ENCODE data around the gene EIF3A. TPM values are rescaled to one million over a fixed set of nuclear protein-coding genes. Genes with fewer than 3 reads are reported as not detected.

EIF3A gene, protein sequence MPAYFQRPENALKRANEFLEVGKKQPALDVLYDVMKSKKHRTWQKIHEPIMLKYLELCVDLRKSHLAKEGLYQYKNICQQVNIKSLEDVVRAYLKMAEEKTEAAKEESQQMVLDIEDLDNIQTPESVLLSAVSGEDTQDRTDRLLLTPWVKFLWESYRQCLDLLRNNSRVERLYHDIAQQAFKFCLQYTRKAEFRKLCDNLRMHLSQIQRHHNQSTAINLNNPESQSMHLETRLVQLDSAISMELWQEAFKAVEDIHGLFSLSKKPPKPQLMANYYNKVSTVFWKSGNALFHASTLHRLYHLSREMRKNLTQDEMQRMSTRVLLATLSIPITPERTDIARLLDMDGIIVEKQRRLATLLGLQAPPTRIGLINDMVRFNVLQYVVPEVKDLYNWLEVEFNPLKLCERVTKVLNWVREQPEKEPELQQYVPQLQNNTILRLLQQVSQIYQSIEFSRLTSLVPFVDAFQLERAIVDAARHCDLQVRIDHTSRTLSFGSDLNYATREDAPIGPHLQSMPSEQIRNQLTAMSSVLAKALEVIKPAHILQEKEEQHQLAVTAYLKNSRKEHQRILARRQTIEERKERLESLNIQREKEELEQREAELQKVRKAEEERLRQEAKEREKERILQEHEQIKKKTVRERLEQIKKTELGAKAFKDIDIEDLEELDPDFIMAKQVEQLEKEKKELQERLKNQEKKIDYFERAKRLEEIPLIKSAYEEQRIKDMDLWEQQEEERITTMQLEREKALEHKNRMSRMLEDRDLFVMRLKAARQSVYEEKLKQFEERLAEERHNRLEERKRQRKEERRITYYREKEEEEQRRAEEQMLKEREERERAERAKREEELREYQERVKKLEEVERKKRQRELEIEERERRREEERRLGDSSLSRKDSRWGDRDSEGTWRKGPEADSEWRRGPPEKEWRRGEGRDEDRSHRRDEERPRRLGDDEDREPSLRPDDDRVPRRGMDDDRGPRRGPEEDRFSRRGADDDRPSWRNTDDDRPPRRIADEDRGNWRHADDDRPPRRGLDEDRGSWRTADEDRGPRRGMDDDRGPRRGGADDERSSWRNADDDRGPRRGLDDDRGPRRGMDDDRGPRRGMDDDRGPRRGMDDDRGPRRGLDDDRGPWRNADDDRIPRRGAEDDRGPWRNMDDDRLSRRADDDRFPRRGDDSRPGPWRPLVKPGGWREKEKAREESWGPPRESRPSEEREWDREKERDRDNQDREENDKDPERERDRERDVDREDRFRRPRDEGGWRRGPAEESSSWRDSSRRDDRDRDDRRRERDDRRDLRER (N-terminal part only)
- 100 to 1,000 TPM in 4 of 6 donors, 10 to 100 TPM in 2; 90.2 to 138 (median 107) TPM for total RNA-seq

DNA sequence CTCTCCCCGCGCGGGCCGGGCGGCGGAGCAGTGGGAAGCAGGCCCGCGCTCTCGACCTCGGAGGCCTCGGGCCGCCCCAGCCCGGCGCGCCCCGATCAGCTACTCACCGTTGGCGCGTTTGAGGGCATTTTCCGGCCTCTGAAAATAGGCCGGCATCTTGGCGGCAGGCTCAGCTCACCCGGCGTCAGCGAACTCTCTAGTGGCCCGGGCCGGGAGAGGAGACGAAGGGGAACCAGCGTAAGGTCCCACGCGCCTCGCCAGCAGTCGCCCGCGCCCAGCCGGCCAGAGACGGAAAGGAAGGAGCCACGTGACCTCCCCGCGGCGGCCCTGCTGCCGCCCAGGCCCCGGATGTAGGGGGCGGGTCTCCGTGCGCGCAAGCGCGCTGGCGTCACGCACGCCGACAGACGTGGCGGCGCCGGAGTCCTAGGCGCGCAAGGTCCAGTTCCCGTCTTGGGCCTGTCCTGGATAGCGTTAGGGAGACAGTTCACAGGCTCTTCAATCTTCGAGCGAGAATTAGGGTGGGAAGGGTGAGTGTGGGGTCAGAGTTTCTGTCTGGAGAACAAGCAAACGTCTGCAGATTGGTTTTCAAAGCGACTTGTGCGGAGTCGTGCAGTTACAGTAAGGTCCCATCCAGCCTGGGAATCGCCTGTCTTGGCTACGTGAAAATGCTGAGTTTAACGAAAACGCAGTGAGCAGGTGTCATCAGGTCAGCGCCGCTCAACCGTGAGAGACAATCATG, at the start of gene EIF3A:
EIF3A (minus strand) TSS at position 297 of the 739 bp plus-strand sequence; CDS start at position 156, 141 bp downstream.
- Histone ChIP-seq H3K27ac (peak within 1 kb of the TSS; percentile 96 to 99 (median 98)), H3K4me3 (peak within 1 kb of the TSS; percentile 72 to 98 (median 82)), H3K4me1 (peaks cover 31 to 45% (median 36%) of the 10 kb centered on the region in 4 donors), H3K9me3 (no peaks in the 10 kb centered on the region), H3K36me3 (no peaks in the 10 kb centered on the region), H3K27me3 (no peaks in the 10 kb centered on the region)
- DNase-seq (peak; percentile 94 to 99), ATAC-seq (ENCODE audit: low FRiP score in 2 of 2) (peak; percentile 95 to 98)
- 0 to 1% methylated on average over 13 to 36 of the region's 74 CpGs for WGBS, 2 donors
- peak; percentile 95 for TF ChIP-seq POLR2AphosphoS5 (IDR thresholded peaks at IDR 0.05)
- TF ChIP-seq, protein P1, sequence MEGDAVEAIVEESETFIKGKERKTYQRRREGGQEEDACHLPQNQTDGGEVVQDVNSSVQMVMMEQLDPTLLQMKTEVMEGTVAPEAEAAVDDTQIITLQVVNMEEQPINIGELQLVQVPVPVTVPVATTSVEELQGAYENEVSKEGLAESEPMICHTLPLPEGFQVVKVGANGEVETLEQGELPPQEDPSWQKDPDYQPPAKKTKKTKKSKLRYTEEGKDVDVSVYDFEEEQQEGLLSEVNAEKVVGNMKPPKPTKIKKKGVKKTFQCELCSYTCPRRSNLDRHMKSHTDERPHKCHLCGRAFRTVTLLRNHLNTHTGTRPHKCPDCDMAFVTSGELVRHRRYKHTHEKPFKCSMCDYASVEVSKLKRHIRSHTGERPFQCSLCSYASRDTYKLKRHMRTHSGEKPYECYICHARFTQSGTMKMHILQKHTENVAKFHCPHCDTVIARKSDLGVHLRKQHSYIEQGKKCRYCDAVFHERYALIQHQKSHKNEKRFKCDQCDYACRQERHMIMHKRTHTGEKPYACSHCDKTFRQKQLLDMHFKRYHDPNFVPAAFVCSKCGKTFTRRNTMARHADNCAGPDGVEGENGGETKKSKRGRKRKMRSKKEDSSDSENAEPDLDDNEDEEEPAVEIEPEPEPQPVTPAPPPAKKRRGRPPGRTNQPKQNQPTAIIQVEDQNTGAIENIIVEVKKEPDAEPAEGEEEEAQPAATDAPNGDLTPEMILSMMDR (IDR thresholded peaks at IDR 0.05) = peak in 1 of 6 experiments; percentile 5
- peak in 3 of 4 donors; percentile 89 to 97 (median 93) for TF ChIP-seq POLR2A (IDR thresholded peaks at IDR 0.05)
- peak in 1 of 4 donors; percentile 46 for TF ChIP-seq EP300 (IDR thresholded peaks at IDR 0.05)

DNA sequence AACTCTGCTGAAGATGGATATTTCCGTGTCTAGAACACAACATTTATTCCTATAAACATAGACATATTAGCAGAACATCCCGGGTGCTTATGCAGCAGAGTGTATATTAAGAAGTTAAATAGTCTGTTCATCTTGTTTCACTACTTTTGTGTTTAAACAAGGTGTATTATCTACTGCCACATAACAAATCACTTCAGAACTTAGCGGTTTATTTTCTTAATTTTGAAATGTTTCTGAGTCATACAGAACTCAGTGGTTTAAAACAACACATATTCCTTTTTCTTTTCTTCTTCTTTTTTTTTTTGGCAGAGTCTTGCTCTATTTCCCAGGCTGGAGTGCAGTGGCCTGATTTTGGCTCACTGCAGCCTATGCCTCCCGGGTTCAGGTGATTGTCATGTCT, 49.1 kb upstream of the EIF3A start:
- Histone ChIP-seq H3K4me3 (no peak overlapping the region), H3K27me3 (no peaks in the 10 kb centered on the region), H3K27ac (no peak overlapping the region), H3K4me1 (peaks cover 5 to 25% (median 20%) of the 10 kb centered on the region in 4 donors), H3K36me3 (peaks cover 5 to 56% (median 19%) of the 10 kb centered on the region in 4 donors), H3K9me3 (no peaks in the 10 kb centered on the region)
- whole genome bisulfite sequencing, 2 donors = 88 to 91% methylated on average over 4 of the region's 4 CpGs
- ATAC-seq (ENCODE audit: low FRiP score in 2 of 2) (no peak), DNase-seq (no peak)
- TF ChIP-seq POLR2A (IDR thresholded peaks at IDR 0.05) (no peak), EP300 (IDR thresholded peaks at IDR 0.05) (no peak), POLR2AphosphoS5 (IDR thresholded peaks at IDR 0.05) (no peak)
- TF ChIP-seq, protein P1 (IDR thresholded peaks at IDR 0.05) = no peak

DNA sequence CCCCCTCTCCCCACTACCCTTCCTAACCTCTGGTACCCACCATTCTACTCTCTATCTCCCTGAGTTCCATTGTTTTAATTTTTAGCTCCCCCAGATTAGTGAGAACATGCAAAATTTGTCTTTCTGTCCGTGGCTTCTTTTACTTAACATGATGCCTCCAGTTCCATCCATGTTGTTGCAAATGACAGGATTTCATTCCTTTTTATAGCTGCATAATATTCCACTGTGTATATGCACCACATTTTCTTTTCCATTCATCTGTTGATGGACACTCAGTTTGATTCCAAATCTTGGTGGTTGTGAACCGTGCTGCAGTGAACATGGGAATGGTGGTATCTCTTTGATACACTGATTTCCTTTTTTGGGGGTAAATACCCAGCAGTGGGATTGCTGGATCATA, 45.3 kb upstream of the EIF3A start:
- ATAC-seq (ENCODE audit: low FRiP score in 2 of 2) (no peak), DNase-seq (no peak)
- no peak for TF ChIP-seq POLR2AphosphoS5 (IDR thresholded peaks at IDR 0.05)
- TF ChIP-seq, protein P1 (IDR thresholded peaks at IDR 0.05) = no peak
- no peak for TF ChIP-seq POLR2A (IDR thresholded peaks at IDR 0.05)
- no peak for TF ChIP-seq EP300 (IDR thresholded peaks at IDR 0.05)
- no peaks in the 10 kb centered on the region for H3K27me3 ChIP-seq
- H3K4me3 ChIP-seq = no peak overlapping the region
- WGBS, 2 donors = 99 to 100% methylated on average over 2 of the region's 2 CpGs
- H3K36me3 ChIP-seq = peaks cover 10 to 74% (median 38%) of the 10 kb centered on the region in 4 donors
- no peaks in the 10 kb centered on the region for H3K9me3 ChIP-seq
- H3K27ac ChIP-seq = no peak overlapping the region
- H3K4me1 ChIP-seq = peaks cover 0 to 8% (median 5%) of the 10 kb centered on the region in 4 donors

DNA sequence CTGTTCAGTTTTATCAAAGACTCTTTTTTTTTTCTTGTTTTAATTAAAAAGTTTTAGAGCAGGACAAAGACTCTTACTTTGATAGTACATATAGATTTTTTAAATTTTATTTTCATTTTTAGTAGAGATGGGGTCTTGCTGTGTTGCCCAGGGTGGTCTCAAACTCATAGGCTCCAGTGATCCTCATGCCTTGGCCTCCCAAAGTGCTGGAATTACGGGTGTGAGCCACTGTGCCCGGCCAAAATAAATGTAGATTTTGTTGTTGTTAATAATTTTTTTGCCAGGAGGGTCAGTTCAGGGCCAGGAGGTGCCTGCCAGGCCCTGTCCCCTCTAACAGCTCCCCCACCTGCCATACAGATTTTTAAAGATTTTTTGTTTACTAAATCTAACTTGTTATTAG, 40.3 kb upstream of the EIF3A start:
- 89 to 96% methylated on average over 2 of the region's 2 CpGs for WGBS, 2 donors
- no peak overlapping the region for H3K27ac ChIP-seq
- peaks cover 24 to 91% (median 47%) of the 10 kb centered on the region in 4 donors for H3K36me3 ChIP-seq

More for the DNA sequence above, 40.3 kb upstream of the EIF3A start:
- no peaks in the 10 kb centered on the region for H3K9me3 ChIP-seq
- ATAC-seq (ENCODE audit: low FRiP score in 2 of 2) (no peak), DNase-seq (no peak)
- no peaks in the 10 kb centered on the region for H3K4me1 ChIP-seq
- no peaks in the 10 kb centered on the region for H3K27me3 ChIP-seq
- no peak for TF ChIP-seq POLR2A (IDR thresholded peaks at IDR 0.05)
- no peak for TF ChIP-seq POLR2AphosphoS5 (IDR thresholded peaks at IDR 0.05)
- no peak for TF ChIP-seq EP300 (IDR thresholded peaks at IDR 0.05)
- TF ChIP-seq, protein P1 (IDR thresholded peaks at IDR 0.05) = no peak
- H3K4me3 ChIP-seq = no peak overlapping the region

Data from upper lobe of left lung (tissue), 6 donors.